IPS-18a (cell line): ENCODE data around the gene TOP3B.

Source experiments
- H3K27ac ChIP-seq: one replicate; pipeline ENCODE4 v1.5.1; 2013; ENCODE audit warnings: low read length
- H3K27me3 ChIP-seq: one replicate; pipeline ENCODE4 v1.6.1; 2013; ENCODE audit warnings: mild to moderate bottlenecking, low read length; ENCODE audit not compliant: control insufficient read depth, insufficient read depth
- H3K36me3 ChIP-seq: one replicate; pipeline ENCODE4 v1.6.1; 2013; ENCODE audit warnings: low read depth, low read length; ENCODE audit not compliant: control insufficient read depth
- H3K4me1 ChIP-seq: one replicate; pipeline ENCODE4 v1.6.1; 2013; ENCODE audit warnings: low read depth, low read length; ENCODE audit not compliant: control insufficient read depth
- H3K4me3 ChIP-seq: one replicate; pipeline ENCODE4 v1.5.1; 2013; ENCODE audit warnings: low read length
- H3K9ac ChIP-seq: one replicate; pipeline ENCODE4 v1.6.1; 2013; ENCODE audit warnings: mild to moderate bottlenecking, low read length, moderate library complexity
- H3K9me3 ChIP-seq: one replicate; pipeline ENCODE4 v1.6.1; 2013; ENCODE audit warnings: low read depth, low read length; ENCODE audit not compliant: control insufficient read depth

Gene TOP3B

DNA sequence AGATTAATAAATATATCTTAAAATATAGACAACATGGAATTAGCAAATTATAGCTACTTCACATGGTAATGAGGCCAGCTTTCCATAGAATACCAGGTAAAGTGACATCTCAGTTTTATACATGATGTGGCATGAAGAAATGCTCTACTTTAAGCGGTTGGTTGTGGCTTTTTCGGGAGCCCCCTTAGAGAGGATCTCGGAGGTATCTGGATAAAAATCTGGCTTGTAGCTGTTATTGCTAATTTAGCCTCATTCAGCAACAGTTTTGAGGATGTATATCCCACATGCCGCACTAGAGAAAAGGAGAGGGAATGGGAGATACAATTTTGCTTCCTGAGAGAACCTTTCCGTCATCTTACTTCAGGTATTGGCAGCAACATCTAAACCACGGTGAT is 24.0 kb upstream of the TOP3B start:
- Histone ChIP-seq H3K4me3 (no peak overlapping the region), H3K36me3 (no peaks in the 10 kb centered on the region), H3K9ac (no peak overlapping the region), H3K27me3 (peaks cover 92% of the 10 kb centered on the region), H3K4me1 (no peaks in the 10 kb centered on the region), H3K9me3 (no peaks in the 10 kb centered on the region), H3K27ac (no peak overlapping the region)

DNA sequence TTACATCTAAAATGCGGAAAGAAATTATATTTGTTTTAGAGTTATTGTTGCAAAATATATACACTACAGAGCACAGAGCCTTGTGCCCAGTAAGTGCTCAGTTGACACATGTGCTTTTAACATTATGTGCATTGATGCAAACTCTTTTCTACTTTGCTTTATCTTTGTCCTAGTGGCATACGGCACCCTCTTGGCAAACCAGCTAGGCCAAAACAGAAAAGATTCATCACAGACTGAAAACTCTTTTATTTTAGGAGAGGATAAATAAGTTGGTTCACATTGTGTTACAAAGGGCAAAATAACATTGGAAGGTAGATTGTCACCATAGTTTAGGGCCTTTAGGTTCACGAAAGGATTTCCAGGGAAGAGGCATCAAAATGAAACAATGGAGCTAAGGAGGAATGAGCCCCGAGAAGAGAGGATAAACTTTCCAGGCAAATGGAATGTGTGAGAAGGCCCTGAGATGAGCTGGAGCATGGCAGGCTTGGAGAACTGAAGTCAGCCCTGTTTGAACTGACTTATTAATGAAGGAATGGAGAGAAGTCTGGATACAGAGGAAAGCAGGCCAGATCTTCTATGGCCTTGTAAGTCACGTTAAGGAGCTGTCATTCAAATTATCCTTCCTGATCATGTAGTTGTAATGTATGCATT is 23.5 kb upstream of the TOP3B start:
- no peaks in the 10 kb centered on the region for H3K36me3 ChIP-seq
- peaks cover 93% of the 10 kb centered on the region for H3K27me3 ChIP-seq
- H3K4me1 ChIP-seq, result no peaks in the 10 kb centered on the region
- H3K9ac ChIP-seq, result no peak overlapping the region
- H3K4me3 ChIP-seq, result no peak overlapping the region
- H3K27ac ChIP-seq, result no peak overlapping the region
- H3K9me3 ChIP-seq, result no peaks in the 10 kb centered on the region

DNA sequence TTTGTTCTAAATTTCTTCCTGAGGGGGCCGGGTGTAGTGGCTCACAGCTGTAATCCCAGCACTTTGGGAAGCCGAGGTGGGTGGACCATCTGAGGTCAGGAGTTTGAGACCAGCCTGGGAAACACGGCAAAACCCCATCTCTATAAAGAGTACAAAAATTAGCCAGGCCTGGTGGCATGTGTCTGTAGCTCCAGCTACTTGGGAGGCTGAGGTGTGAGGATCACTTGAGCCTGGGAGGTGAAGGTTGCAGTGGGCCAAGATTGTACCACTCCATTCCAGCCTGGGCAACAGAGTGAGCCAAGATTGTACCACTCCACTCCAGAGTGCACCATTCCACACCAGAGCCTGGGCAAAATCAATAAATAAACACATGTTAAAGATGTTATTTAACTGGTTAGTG is 20.6 kb upstream of the TOP3B start:
- no peak overlapping the region for H3K9ac ChIP-seq
- no peaks in the 10 kb centered on the region for H3K36me3 ChIP-seq
- no peaks in the 10 kb centered on the region for H3K9me3 ChIP-seq
- H3K4me3 ChIP-seq, result no peak overlapping the region
- H3K27ac ChIP-seq, result no peak overlapping the region
- H3K4me1 ChIP-seq, result no peaks in the 10 kb centered on the region
- peaks cover 95% of the 10 kb centered on the region for H3K27me3 ChIP-seq

GRCh38 chr22:22002526-22003055 is 20.0 kb upstream of the TOP3B start:
- Histone ChIP-seq H3K9me3 (no peaks in the 10 kb centered on the region), H3K4me3 (no peak overlapping the region), H3K9ac (no peak overlapping the region), H3K4me1 (no peaks in the 10 kb centered on the region), H3K36me3 (no peaks in the 10 kb centered on the region), H3K27ac (no peak overlapping the region), H3K27me3 (peaks cover 98% of the 10 kb centered on the region)

DNA sequence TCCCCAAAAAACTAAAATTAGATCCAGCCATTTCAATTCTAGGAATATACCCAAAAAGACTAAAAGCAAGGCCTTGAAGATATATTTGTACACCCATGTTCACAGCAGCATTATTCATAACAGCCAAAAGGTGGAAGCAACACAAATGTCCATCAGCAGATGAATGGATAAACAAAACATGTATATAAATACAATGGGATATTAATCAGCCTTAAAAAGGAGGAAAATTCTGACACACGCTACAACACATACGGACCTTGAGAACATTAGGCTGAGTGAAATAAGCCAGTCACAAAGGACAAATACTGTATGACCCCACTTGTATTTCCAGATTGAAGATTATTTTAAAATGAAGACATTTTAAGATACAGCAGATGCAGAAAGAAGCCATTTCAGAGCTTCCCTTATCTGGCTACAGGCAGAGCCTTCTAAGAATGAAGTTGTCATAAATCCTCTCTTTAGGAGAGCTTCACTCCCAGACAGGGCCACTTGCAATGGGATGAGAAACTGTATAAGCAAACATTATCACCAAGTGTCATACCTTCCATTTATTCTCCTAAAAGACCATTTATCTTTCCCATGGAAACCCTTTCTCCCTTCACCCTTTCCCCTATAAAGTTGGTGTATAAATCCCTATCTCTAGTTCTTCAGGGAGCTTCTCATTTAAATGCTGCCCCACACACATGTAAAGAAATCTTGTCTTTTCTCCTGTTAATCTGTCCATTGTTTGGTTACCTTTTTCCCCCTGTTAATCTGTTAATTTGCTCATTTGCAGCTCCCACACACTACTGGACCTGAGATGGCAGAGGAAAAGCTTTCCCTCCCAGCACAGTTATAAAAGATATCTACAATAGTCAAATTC is 19.3 kb upstream of the TOP3B start:
- H3K4me3 ChIP-seq, result no peak overlapping the region
- H3K27ac ChIP-seq, result no peak overlapping the region
- H3K9ac ChIP-seq, result no peak overlapping the region
- no peaks in the 10 kb centered on the region for H3K9me3 ChIP-seq
- H3K4me1 ChIP-seq, result no peaks in the 10 kb centered on the region
- H3K36me3 ChIP-seq, result no peaks in the 10 kb centered on the region
- peaks cover 98% of the 10 kb centered on the region for H3K27me3 ChIP-seq

GRCh38 chr22:21998595-21999247 is 16.1 kb upstream of the TOP3B start:
- peaks cover 99% of the 10 kb centered on the region for H3K27me3 ChIP-seq
- H3K36me3 ChIP-seq, result no peaks in the 10 kb centered on the region
- H3K9ac ChIP-seq, result no peak overlapping the region
- no peak overlapping the region for H3K4me3 ChIP-seq
- H3K27ac ChIP-seq, result no peak overlapping the region
- H3K9me3 ChIP-seq, result no peaks in the 10 kb centered on the region
- H3K4me1 ChIP-seq, result no peaks in the 10 kb centered on the region

- Histone ChIP-seq H3K4me3 (no peak overlapping the region), H3K27me3 (peaks cover 100% of the 10 kb centered on the region)
Observed at GRCh38 chr22:21996175-21996720, 13.7 kb upstream of the TOP3B start.

DNA sequence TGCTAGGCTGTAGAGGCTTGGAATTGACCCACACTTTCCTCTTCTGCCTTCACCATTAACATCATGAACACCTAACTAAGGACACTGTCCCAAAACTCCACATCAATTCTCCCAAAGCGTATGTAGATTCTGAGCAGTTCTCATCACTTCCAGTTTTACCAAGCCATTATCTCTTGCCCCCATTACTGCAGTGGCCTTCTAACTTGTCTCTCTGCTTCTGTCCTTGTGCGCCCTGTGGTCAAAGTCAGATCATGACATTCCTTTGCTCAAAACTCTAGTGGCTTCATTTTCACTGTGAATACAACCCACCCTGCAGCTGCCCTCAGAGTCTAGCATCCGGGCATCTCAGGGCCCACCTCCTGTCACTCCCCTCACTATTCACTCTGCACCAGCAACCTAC is 13.1 kb upstream of the TOP3B start:
- no peak overlapping the region for H3K4me3 ChIP-seq
- no peak overlapping the region for H3K9ac ChIP-seq
- no peaks in the 10 kb centered on the region for H3K36me3 ChIP-seq
- peaks cover 100% of the 10 kb centered on the region for H3K27me3 ChIP-seq
- no peak overlapping the region for H3K27ac ChIP-seq
- H3K9me3 ChIP-seq, result no peaks in the 10 kb centered on the region
- H3K4me1 ChIP-seq, result no peaks in the 10 kb centered on the region

More at GRCh38 chr22:21996175-21996720, 13.7 kb upstream of the TOP3B start:
- Histone ChIP-seq H3K9ac (no peak overlapping the region), H3K9me3 (no peaks in the 10 kb centered on the region), H3K36me3 (no peaks in the 10 kb centered on the region), H3K4me1 (no peaks in the 10 kb centered on the region), H3K27ac (no peak overlapping the region)

GRCh38 chr22:21994881-21995444 is 12.4 kb upstream of the TOP3B start:
- H3K27ac ChIP-seq, result no peak overlapping the region
- no peaks in the 10 kb centered on the region for H3K9me3 ChIP-seq
- H3K27me3 ChIP-seq, result peaks cover 100% of the 10 kb centered on the region
- H3K4me1 ChIP-seq, result no peaks in the 10 kb centered on the region
- H3K36me3 ChIP-seq, result no peaks in the 10 kb centered on the region
- H3K9ac ChIP-seq, result no peak overlapping the region
- no peak overlapping the region for H3K4me3 ChIP-seq

GRCh38 chr22:21992593-21993237 is 10.1 kb upstream of the TOP3B start:
- Histone ChIP-seq H3K4me1 (no peaks in the 10 kb centered on the region), H3K27ac (no peak overlapping the region), H3K4me3 (no peak overlapping the region), H3K36me3 (no peaks in the 10 kb centered on the region), H3K9ac (no peak overlapping the region), H3K9me3 (no peaks in the 10 kb centered on the region), H3K27me3 (peaks cover 100% of the 10 kb centered on the region)

DNA sequence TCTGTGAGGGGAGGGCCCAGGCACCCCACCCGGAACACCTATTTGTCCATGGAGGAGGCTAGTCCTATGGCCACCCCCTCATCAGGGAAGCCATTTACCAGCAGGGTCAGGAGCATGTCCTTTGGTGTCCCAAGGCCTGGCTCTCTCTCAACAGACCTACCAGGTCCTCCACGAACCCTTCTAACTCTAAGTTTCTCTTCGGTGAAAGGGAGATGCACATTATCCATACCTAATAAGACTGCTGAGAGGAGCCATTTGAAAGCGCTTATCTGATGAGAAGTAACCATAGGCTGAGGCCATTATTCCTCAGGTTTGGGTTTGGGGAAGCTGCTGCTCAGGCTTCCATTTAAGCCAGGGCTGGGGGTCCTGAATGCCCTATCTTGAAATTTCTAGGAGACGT is 9.2 kb upstream of the TOP3B start:
- Histone ChIP-seq H3K36me3 (no peaks in the 10 kb centered on the region), H3K9me3 (no peaks in the 10 kb centered on the region), H3K27me3 (peaks cover 98% of the 10 kb centered on the region), H3K4me3 (no peak overlapping the region), H3K9ac (no peak overlapping the region), H3K4me1 (no peaks in the 10 kb centered on the region), H3K27ac (no peak overlapping the region)
